Psoas muscle (tissue), 8 donors: ENCODE measurements around the gene GNA15. TPM values are rescaled to one million over a fixed set of nuclear protein-coding genes. Genes with fewer than 3 reads are reported as not detected.

Experiments used
- ATAC-seq, 4 donors: fragments of 200-7000 bp; cut with Tn5 transposase; one replicate each; pipeline ENCODE4 v1.9.1; 2020; ENCODE audit warnings: moderate library complexity in 3 of 4, mild to moderate bottlenecking in 2 of 4
- DNase-seq, 2 donors: peaks; one replicate each; pipeline ENCODE4 v3.0.0-alpha.2; 2020
- H3K27ac ChIP-seq: fragments of 200-600 bp; one replicate; pipeline ENCODE4 v1.8.0; 2022
- H3K27me3 ChIP-seq, 3 donors: fragments of 200-600 bp in 1 of 3; one replicate each; pipeline versions ENCODE4 v1.6.1 to v1.8.0; 2013 to 2022; ENCODE audit warnings: low read length in 2 of 3, mild to moderate bottlenecking in 2 of 3, moderate library complexity in 1 of 3; ENCODE audit not compliant: insufficient read depth in 3 of 3
- H3K36me3 ChIP-seq, 2 donors: fragments of 200-600 bp in 1 of 2; one replicate each; pipeline versions ENCODE4 v1.6.1 to v1.8.0; 2013 to 2022; ENCODE audit warnings: low read depth in 1 of 2, mild to moderate bottlenecking in 1 of 2, moderate library complexity in 1 of 2; ENCODE audit not compliant: insufficient read depth in 1 of 2
- H3K4me1 ChIP-seq: fragments of 200-600 bp; one replicate; pipeline ENCODE4 v1.8.0; 2022
- H3K4me3 ChIP-seq: fragments of 200-600 bp; one replicate; pipeline ENCODE4 v1.8.0; 2022; ENCODE audit warnings: mild to moderate bottlenecking
- H3K9me3 ChIP-seq: fragments of 200-600 bp; one replicate; pipeline ENCODE4 v1.8.0; 2022
- CTCF ChIP-seq: fragments of 200-600 bp; IDR thresholded peaks from one replicate; pipeline ENCODE4 v1.8.0; 2022; ENCODE audit warnings: antibody characterized with exemption
- WGBS, 3 donors: extraction: QIAGEN DNeasy Blood & Tissue Kit; methylation state at CpG; one replicate each; pipeline versions ENCODE4 v1.1.6 to v1.1.7; 2013; 5-methylcytosine and 5-hydroxymethylcytosine counted together
- intact Hi-C, 2 donors: fragments of 100-400 bp; cut with DNase I; formaldehyde crosslinking; loops; one replicate each; pipeline versions ENCODE4 v1.11.0 to v1.14.2; 2022
- polyA plus RNA-seq, 3 donors: library from polyadenylated mRNA; stranded (reverse); fragments of 200-250 nt; gene quantifications; one replicate each; pipeline ENCODE4 v1.2.3, GENCODE V29; 2013
- total RNA-seq, 4 donors: library from RNA; stranded (reverse); fragmentation: NEBNext Ultra II Directional in 2 of 4; extraction: Animal tissue kit (Norgen Biotek cat#: 25700) in 2 of 4; gene quantifications; one replicate each; pipeline versions ENCODE4 v1.2.1 to v1.2.4, GENCODE V29; 2021 to 2023
- donor health status: healthy with polysubstance abuse.
- donor health status: DM: no; HTN: no; CAD: no; lungs with moderate emphysema.
- donor health status: Bipolar disorder and iron deficiency.
- donor health status: healthy.
- donor health status: DM: yes; HTN: yes; CAD: no.
- donor health status: DM: no; HTN: no; CAD: no.
- donor health status: DM: no; HTN: no; CAD: no.
- donor health status: DM: yes; HTN: yes; CAD: no.

Gene GNA15
- total and polyA plus RNA-seq, 7 donors = 0.18 to 1.9 (median 0.91) TPM

- Histone ChIP-seq H3K27me3 (no peaks in the 10 kb centered on the region), H3K4me3 (no peak overlapping the region), H3K4me1 (no peaks in the 10 kb centered on the region), H3K27ac (no peak overlapping the region), H3K36me3 (peaks cover 0 to 69% of the 10 kb centered on the region in 2 donors), H3K9me3 (no peaks in the 10 kb centered on the region)
- intact Hi-C loops = no loop called here
- WGBS, 3 donors = 94 to 95% (median 95%) methylated on average over 39 to 43 of the region's 43 CpGs
- no peak for DNase-seq
- no peak for ATAC-seq
- TF ChIP-seq CTCF = no peak
These were observed 68.2 kb downstream of the GNA15 start for GRCh38 chr19:3203805-3204645.

GRCh38 chr19:3204646-3205275 is 68.9 kb downstream of the GNA15 start:
- WGBS, 3 donors = 93 to 96% (median 94%) methylated on average over 31 to 35 of the region's 35 CpGs
- H3K27ac ChIP-seq = no peak overlapping the region
- ATAC-seq (peak in 1 of 4 donors; percentile 16), DNase-seq (no peak)
- H3K36me3 ChIP-seq = peaks cover 0 to 68% of the 10 kb centered on the region in 2 donors
- no peak for TF ChIP-seq CTCF
- no peaks in the 10 kb centered on the region for H3K27me3 ChIP-seq
- H3K4me3 ChIP-seq = no peak overlapping the region
- intact Hi-C loops = no loop called here
- no peaks in the 10 kb centered on the region for H3K9me3 ChIP-seq
- H3K4me1 ChIP-seq = no peaks in the 10 kb centered on the region

GRCh38 chr19:3206216-3206953 is 70.6 kb downstream of the GNA15 start:
- H3K4me3 ChIP-seq = no peak overlapping the region
- H3K36me3 ChIP-seq = peaks cover 0 to 63% of the 10 kb centered on the region in 2 donors
- H3K9me3 ChIP-seq = no peaks in the 10 kb centered on the region
- ATAC-seq (no peak), DNase-seq (no peak)
- WGBS, 3 donors = 93 to 94% (median 93%) methylated on average over 28 of the region's 28 CpGs
- H3K27me3 ChIP-seq = no peaks in the 10 kb centered on the region
- H3K27ac ChIP-seq = no peak overlapping the region
- H3K4me1 ChIP-seq = no peaks in the 10 kb centered on the region
- intact Hi-C loops = no loop called here
- no peak for TF ChIP-seq CTCF

GRCh38 chr19:3207461-3208242 is 71.8 kb downstream of the GNA15 start:
- no peak for TF ChIP-seq CTCF
- no peak for ATAC-seq
- WGBS, 3 donors = 87 to 92% (median 90%) methylated on average over 37 to 43 of the region's 43 CpGs
- intact Hi-C loops = no loop called here
- Histone ChIP-seq H3K27me3 (no peaks in the 10 kb centered on the region), H3K9me3 (no peaks in the 10 kb centered on the region), H3K4me1 (no peaks in the 10 kb centered on the region), H3K36me3 (peaks cover 0 to 51% of the 10 kb centered on the region in 2 donors), H3K27ac (no peak overlapping the region), H3K4me3 (no peak overlapping the region)
- no peak for DNase-seq
